ENCODE results near the gene MCC. TPM values are rescaled to one million over a fixed set of nuclear protein-coding genes. Genes with fewer than 3 reads are reported as not detected.

The MCC gene
- total and polyA plus RNA-seq, 2 of the 4 experiments (the other 2 are of a cell fraction), result 5.0 to 20.6 TPM

DNA sequence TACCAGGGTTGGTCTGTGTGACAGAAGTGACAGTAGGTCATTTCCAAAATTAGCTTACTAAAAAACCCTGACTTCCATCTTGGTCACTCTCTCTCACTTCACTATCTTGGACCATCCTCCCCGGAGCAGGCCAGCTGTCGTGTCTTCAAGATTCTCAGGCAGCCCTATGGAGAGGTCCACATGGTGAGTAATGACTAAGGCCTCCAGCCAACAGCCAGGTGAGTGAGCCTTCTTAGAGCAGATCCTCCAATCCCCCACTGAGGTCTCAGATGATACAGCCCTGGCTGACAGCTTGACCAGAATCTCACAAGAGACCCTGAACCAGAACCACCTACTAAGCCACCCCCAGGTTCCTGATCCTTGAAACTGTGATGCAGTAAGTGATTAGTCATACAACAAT lies 419.7 kb downstream of the MCC start:
- TF ChIP-seq RAD21 (IDR thresholded peaks at IDR 0.05; ENCODE audit: low read length) (no peak), MAFK (IDR thresholded peaks at IDR 0.05; ENCODE audit: low read depth, low read length) (no peak), POLR2A (IDR thresholded peaks at IDR 0.05; ENCODE audit: low read depth, low read length) (no peak), CTCF (conservative IDR thresholded peaks at IDR 0.05; ENCODE audit: low read depth, low read length) (no peak), CHD1 (IDR thresholded peaks at IDR 0.05; ENCODE audit: low read depth, low read length) (no peak), SMC3 (IDR thresholded peaks at IDR 0.05; ENCODE audit: low read depth, low read length) (no peak), FOS (IDR thresholded peaks at IDR 0.05; ENCODE audit: low read depth, low read length) (no peak), RCOR1 (IDR thresholded peaks at IDR 0.05; ENCODE audit: insufficient replicate concordance, low read length) (no peak), ELK1 (IDR thresholded peaks at IDR 0.05; ENCODE audit: borderline replicate concordance, low read depth, low read length) (no peak), NFE2L2 (IDR thresholded peaks at IDR 0.05; ENCODE audit: low read depth, low read length) (no peak), CEBPB (IDR thresholded peaks at IDR 0.05; ENCODE audit: low read depth, low read length) (no peak), BHLHE40 (IDR thresholded peaks at IDR 0.05; ENCODE audit: low read depth, low read length) (no peak), RFX5 (IDR thresholded peaks at IDR 0.05; ENCODE audit: low read depth, low read length) (no peak), MAZ (IDR thresholded peaks at IDR 0.05; ENCODE audit: borderline replicate concordance, low read depth, low read length) (no peak), MXI1 (IDR thresholded peaks at IDR 0.05; ENCODE audit: borderline replicate concordance, low read depth, low read length) (no peak)
- TF ChIP-seq, protein P1, sequence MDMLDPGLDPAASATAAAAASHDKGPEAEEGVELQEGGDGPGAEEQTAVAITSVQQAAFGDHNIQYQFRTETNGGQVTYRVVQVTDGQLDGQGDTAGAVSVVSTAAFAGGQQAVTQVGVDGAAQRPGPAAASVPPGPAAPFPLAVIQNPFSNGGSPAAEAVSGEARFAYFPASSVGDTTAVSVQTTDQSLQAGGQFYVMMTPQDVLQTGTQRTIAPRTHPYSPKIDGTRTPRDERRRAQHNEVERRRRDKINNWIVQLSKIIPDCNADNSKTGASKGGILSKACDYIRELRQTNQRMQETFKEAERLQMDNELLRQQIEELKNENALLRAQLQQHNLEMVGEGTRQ (IDR thresholded peaks at IDR 0.05; ENCODE audit: low read depth, low read length), result no peak
- ChIA-PET POLR2A (ENCODE audit: unreplicated experiment) (no interaction called here), CTCF (interaction anchor here (1.3 to 2.3 kb wide), 2 partner anchors 72 to 225 kb away, joined by 3 to 8 read pairs; no protein-coding TSS in a partner anchor)
- in situ Hi-C loops (cut with MboI; ENCODE audit: low sequenced_read_pairs) (no loop called here), intact Hi-C loops (cut with micrococcal nuclease) (loop anchor here (5.0 to 10.0 kb wide), 2 partner anchors 204 to 226 kb away; no protein-coding TSS in a partner anchor), dilution Hi-C loops (cut with HindIII; ENCODE audit: low sequenced_read_pairs, unreplicated experiment) (no loop called here)
- Histone ChIP-seq H3K4me3 (ENCODE audit: insufficient read depth, low read depth, low read length) (no peak overlapping the region), H2BK20ac (ENCODE audit: low read depth, low read length) (peak overlapping the region; percentile 79), H4K91ac (ENCODE audit: insufficient read depth, low read depth, low read length) (peak overlapping the region; percentile 87), H3K18ac (ENCODE audit: low read depth, low read length) (peak overlapping the region; percentile 60), H3K4me1 (ENCODE audit: control insufficient read depth, insufficient read depth, low read length) (peaks cover 14% of the 10 kb centered on the region), H4K5ac (ENCODE audit: low read depth, low read length) (peak overlapping the region; percentile 21; the same call in 1 of the 2 replicates), H3K4ac (ENCODE audit: low read depth, low read length) (peak overlapping the region; percentile 88), H3K36me3 (ENCODE audit: control insufficient read depth, insufficient read depth, low read length) (peaks cover 35% of the 10 kb centered on the region), H2BK5ac (ENCODE audit: low read depth, low read length, poor library complexity, severe bottlenecking) (peak overlapping the region; percentile 6), H3K9me3 (ENCODE audit: control insufficient read depth, insufficient read depth, low read length) (no peaks in the 10 kb centered on the region), H3K14ac (replicated peaks; ENCODE audit: low read depth, low read length) (peak overlapping the region; percentile 75), H3K27me3 (ENCODE audit: control insufficient read depth, insufficient read depth, low read length) (no peaks in the 10 kb centered on the region), H2BK15ac (ENCODE audit: low read depth, low read length) (peak overlapping the region; percentile 81; the same call in 1 of the 3 replicates), H2AK9ac (replicated peaks; ENCODE audit: low read depth, low read length, poor library complexity) (peak overlapping the region; percentile 33), H3K9me1 (ENCODE audit: insufficient read depth, low read length) (peaks cover 22% of the 10 kb centered on the region; the same call in 1 of the 2 replicates), H2AK5ac (ENCODE audit: low read depth, low read length) (peak overlapping the region; percentile 94; the same call in 1 of the 2 replicates), H3K4me2 (ENCODE audit: low read depth, low read length) (no peak overlapping the region), H3K27ac (ENCODE audit: insufficient read depth, low read length) (peak overlapping the region; percentile 45; the same call in 1 of the 2 replicates), H2AFZ (replicated peaks; ENCODE audit: low read length, poor library complexity) (peak overlapping the region; percentile 38), H3K23ac (ENCODE audit: low read depth, low read length) (0 out of 2 replicates have a peak overlapping the region, but pooled peaks have one; percentile 44), H3K79me1 (ENCODE audit: low read depth in 1 of 2, low read length in 2 of 2) (no peaks in the 10 kb centered on the region), H4K8ac (ENCODE audit: low read depth in 2 of 2, low read length in 2 of 2) (peak overlapping the region; percentile 5 to 79; a peak in 2 of 4 replicates), H4K20me1 (ENCODE audit: insufficient read depth, low read length) (no peaks in the 10 kb centered on the region; the same call in 1 of the 2 replicates), H3K9ac (ENCODE audit: low read depth, low read length) (no peak overlapping the region), H3K56ac (ENCODE audit: extremely low read depth, insufficient read depth, low read length) (no peak overlapping the region), H2BK120ac (ENCODE audit: low read depth, low read length) (peak overlapping the region; percentile 81)
- WGBS, 2 experiments (ENCODE audit: extremely low coverage in 2 of 2, insufficient read length in 1 of 2), result no CpG with 5 or more reads among the region's 2 CpGs
- BruUV-seq (replicated peaks), result no TSS peak
- peak; percentile 82 for DNase-seq
- peak; percentile 63 for ATAC-seq (ENCODE audit: low read depth)
